Measurements from ENCODE around the gene OGFOD3. TPM values are rescaled to one million over a fixed set of nuclear protein-coding genes. Genes with fewer than 3 reads are reported as not detected.

The OGFOD3 gene
- total and polyA plus RNA-seq, 2 experiments from 2014 or later, result 9.6 to 24.6 TPM

DNA sequence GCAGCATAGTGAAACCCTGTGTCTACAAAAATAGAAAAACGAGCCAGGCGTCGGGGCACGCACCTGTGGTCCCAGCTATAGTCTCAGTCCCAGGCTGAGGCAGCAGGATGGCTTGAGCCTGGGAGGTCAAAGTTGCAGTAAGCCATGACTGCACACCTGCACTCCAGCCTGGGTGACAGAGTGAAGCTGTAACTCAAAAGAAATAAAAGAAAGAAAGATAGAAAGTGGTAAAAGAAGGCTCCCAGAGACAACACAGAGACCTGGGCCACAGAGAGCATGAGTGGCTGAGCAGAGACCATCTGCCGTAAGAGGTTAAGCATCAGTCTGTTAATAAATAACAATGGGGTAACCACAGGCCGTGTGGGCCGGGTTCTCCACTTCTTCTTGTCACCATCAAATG is 15.5 kb downstream of the OGFOD3 start:
- DNase-seq (ENCODE audit: low spot score) (no peak), ATAC-seq (no peak)
- no peaks in the 10 kb centered on the region for H3K4me1 ChIP-seq (ENCODE audit: insufficient read depth)
- Mint-ChIP-seq H3K4me3 (no peak overlapping the region), H3K4me1 (no peaks in the 10 kb centered on the region), H3K9me3 (no peaks in the 10 kb centered on the region), H3K27ac (no peak overlapping the region), H3K27me3 (ENCODE audit: insufficient read depth, low read depth, poor library complexity) (peaks cover 3% of the 10 kb centered on the region), H3K36me3 (ENCODE audit: low read depth) (peaks cover 7% of the 10 kb centered on the region)
- H3K79me2 ChIP-seq (replicated peaks; ENCODE audit: insufficient read depth), result no peaks in the 10 kb centered on the region
- H4K20me1 ChIP-seq (replicated peaks; ENCODE audit: insufficient read depth), result no peaks in the 10 kb centered on the region; the same call in 1 of the 2 replicates
- no peaks in the 10 kb centered on the region for H3K36me3 ChIP-seq (ENCODE audit: insufficient read depth)
- no peak overlapping the region for H3K27ac ChIP-seq (ENCODE audit: low read depth)
- no peaks in the 10 kb centered on the region for H3K27me3 ChIP-seq (ENCODE audit: insufficient read depth)
- 0 out of 2 replicates have a peak, but pooled peaks cover 2% of the 10 kb centered on the region for H3F3A ChIP-seq (replicated peaks; ENCODE audit: low read depth)
- TF ChIP-seq ZNF462 (CRISPR knock-in tag; IDR thresholded peaks at IDR 0.05), result no peak
- TF ChIP-seq STAT1 (IDR thresholded peaks at IDR 0.05; ENCODE audit: unreplicated experiment), result no peak
- no peak for TF ChIP-seq ZNF114 (CRISPR knock-in tag; IDR thresholded peaks at IDR 0.05)
- no peak for TF ChIP-seq CREB1 (CRISPR knock-in tag; IDR thresholded peaks at IDR 0.05; ENCODE audit: low read depth)
- TF ChIP-seq EZH2phosphoT487 (IDR thresholded peaks at IDR 0.05; ENCODE audit: unreplicated experiment), result no peak
- TF ChIP-seq, protein P1, sequence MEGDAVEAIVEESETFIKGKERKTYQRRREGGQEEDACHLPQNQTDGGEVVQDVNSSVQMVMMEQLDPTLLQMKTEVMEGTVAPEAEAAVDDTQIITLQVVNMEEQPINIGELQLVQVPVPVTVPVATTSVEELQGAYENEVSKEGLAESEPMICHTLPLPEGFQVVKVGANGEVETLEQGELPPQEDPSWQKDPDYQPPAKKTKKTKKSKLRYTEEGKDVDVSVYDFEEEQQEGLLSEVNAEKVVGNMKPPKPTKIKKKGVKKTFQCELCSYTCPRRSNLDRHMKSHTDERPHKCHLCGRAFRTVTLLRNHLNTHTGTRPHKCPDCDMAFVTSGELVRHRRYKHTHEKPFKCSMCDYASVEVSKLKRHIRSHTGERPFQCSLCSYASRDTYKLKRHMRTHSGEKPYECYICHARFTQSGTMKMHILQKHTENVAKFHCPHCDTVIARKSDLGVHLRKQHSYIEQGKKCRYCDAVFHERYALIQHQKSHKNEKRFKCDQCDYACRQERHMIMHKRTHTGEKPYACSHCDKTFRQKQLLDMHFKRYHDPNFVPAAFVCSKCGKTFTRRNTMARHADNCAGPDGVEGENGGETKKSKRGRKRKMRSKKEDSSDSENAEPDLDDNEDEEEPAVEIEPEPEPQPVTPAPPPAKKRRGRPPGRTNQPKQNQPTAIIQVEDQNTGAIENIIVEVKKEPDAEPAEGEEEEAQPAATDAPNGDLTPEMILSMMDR (conservative IDR thresholded peaks at IDR 0.05; ENCODE audit: low read depth in 2 of 2), result no peak
- TF ChIP-seq REST (IDR thresholded peaks at IDR 0.05; ENCODE audit: unreplicated experiment), result no peak
- no peak for TF ChIP-seq JUNB (IDR thresholded peaks at IDR 0.05; ENCODE audit: unreplicated experiment)
- TF ChIP-seq POLR2AphosphoS5 (IDR thresholded peaks at IDR 0.05; ENCODE audit: low read depth), result no peak
- no peak for TF ChIP-seq EZH2 (IDR thresholded peaks at IDR 0.05; ENCODE audit: low read depth, unreplicated experiment)
- TF ChIP-seq NANOG (IDR thresholded peaks at IDR 0.05; ENCODE audit: borderline replicate concordance), result no peak
- no peak for TF ChIP-seq ETS1 (IDR thresholded peaks at IDR 0.05)
- H2AFZ ChIP-seq, result no peak overlapping the region
- no peak overlapping the region for H3K4me3 ChIP-seq
- H3K4me2 ChIP-seq, result no peak overlapping the region
- H3K9me2 ChIP-seq (ENCODE audit: insufficient read depth), result no peaks in the 10 kb centered on the region
